HG02885 (cell line): ENCODE results near the gene SLC52A3.
"Not testable (repeated sequence)": the region's sequence is repeated elsewhere in the genome, so short reads cannot be mapped to it uniquely, and the experiment has no call there.

Source experiments
- ATAC-seq: cut with Tn5 transposase; IDR thresholded peaks from one replicate; pipeline ENCODE4 v1.9.1; 2021; ENCODE audit warnings: mild to moderate bottlenecking; ENCODE audit not compliant: unreplicated experiment, poor library complexity

SLC52A3 gene

DNA sequence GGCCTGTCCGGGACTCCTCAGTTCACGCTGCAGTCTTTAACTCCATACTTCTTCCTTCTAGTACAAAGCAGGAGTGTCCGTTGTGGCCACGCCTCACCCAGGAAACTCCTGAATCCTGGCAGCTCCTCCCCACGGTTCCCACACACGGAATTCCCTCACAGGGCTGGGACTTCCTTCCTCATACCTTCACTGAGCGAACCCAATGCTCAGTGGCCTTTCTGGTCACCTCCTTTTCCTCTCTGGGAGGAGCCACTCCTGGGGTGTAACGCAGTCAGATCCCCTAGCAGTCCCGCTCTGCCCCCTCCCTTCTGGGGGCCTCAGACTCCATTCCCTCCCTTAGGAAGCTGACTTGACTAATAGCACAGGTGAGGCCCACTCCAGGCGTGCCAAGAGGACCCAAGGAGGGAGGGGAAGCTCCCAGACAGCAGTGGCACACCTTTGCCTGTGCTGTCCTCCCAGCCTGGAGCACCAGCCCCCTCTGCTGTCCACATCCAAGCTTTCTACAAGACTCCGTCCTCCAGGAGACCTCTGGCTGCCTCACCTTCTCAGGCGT is at the start of gene SLC52A3:
Gene SLC52A3 (minus strand): TSS at position 75 of the 553 bp plus-strand sequence. CDS start 2,726 bp downstream, outside the sequence.
- no peak for ATAC-seq

DNA sequence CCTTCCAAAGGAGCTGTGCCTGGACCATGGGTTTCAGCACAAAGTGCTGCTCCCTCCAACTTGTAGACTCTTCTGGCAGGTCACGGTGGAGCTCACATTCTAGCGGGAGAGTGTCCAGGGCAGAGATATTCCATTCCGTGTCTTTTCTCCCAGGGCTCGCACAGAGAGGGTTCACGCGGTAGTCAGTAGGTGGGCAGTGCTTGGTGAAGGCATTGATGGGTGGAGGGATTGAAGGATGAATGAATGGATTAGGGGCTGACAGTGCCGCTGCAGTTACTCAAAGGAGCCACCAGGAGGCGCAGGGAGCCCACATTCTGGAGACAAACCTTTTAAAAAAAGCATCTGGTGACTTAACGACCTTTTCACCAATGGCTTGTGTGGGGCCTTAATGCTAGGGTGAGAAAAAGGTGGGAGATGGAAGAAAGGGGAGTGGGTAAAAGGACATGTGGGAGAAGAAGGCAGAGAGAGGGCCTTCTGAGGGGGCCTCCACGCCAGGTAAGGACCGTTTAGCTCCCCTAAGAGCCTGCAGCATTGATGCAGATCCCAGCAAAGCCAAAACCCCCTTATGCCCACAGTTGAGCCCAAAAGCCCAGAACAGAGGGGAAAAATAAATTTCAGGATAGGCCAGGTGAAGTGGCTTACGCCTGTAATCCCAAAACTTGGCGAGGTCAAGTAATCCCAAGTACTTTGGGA is 47.8 kb upstream of the SLC52A3 start:
- no peak for ATAC-seq

DNA sequence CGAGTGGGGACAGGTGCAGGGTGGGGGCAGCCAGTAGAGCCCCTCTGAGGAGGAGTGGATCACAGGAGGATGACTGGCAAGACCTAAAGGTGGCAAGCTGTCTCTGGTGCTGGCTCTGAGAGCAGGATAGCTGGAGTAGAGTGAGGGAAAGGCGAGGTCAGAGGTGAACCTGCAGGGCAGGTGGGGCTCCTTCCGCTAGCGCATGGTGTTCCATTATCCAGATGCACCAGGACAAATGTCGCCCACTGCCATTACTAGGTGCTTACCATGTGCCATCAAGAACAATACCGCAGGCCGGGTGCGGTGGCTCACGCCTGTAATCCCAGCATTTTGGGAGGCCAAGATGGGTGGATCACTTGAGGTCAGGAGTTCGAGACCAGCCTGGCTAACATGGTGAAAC is 46.9 kb upstream of the SLC52A3 start:
- no peak for ATAC-seq

DNA sequence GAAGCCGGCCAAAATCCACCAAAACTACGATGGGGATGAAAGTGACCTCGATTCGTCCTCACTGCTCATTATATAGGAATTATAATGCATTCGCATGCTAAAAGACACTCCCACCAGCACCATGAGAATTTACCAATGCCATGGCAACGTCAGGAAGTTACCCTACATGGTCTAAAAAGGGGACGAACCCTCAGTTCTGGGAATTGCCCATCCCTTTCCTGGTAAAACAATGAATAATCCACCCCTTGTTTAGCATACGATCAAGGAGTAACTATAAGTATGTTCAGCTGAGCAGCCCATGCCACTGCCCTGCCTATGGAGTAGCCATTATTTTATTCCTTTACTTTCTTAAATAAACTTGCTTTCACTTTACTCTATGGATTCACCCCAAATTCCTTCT is 45.1 kb upstream of the SLC52A3 start:
- no peak for ATAC-seq

DNA sequence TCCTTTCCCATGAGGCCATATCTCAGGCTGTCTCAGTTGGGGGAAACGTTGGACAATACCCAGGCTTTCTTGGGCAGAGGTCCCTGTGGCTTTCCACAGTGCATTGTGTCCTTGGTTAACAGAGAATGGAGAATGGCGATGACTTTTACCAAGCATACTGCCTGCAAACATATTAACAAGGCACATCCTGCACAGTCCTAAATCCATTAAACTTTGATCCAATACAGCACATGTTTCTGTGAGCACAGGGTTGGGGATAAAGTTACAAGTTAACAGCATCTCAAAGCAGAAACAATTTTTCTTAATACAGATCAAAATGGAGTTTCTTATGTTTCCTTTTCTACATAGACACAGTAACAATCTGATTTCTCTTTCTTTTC is 44.1 kb upstream of the SLC52A3 start:
- not testable (repeated sequence) for ATAC-seq

DNA sequence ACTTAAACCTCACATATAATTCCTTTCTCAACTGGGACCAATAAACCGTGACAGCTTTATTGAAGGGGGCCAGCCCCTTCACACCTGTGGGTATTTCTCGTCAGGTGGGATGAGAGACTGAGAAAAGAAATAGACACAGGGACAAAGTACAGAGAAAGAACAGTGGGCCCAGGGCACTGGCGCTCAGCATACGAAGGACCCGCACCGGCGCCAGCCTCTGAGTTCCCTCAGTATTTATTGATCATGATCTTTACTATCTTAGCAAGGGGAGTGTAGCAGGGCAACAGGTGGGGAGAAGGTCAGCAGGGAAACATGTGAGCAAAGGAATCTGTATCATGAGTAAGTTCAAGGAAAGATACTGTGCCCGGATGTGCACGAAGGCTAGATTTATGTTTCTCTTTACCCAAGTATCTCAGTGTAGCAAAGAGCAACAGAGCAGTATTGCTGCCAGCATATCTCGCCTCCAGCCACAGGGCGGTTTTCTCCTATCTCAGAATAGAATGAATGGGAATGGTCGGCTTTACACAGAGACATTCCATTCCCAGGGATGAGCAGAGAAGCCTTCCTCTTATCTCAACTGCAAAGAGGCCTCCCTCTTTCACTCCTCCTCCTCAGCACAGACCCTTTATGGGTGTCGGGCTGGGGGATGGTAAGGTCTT is 43.6 kb upstream of the SLC52A3 start:
- not testable (repeated sequence) for ATAC-seq

DNA sequence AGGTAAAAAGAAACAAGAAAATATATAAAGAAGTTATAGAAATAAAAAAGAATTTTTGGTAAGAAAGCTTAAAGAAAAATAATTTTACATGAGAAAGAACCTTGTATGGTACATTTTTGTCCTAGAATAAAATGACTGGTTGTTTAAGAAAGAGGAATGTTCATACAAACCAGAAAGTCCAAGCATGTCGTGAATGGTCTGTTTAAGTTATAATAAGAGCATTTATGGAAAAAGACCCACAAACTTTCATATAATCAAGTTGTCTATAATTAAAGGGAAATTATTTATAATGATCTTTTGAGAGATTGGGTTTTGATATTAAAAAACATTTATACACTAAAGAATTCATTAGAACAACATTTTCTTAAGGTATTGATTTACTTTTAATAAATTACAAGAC is 37.4 kb upstream of the SLC52A3 start:
- no peak for ATAC-seq

DNA sequence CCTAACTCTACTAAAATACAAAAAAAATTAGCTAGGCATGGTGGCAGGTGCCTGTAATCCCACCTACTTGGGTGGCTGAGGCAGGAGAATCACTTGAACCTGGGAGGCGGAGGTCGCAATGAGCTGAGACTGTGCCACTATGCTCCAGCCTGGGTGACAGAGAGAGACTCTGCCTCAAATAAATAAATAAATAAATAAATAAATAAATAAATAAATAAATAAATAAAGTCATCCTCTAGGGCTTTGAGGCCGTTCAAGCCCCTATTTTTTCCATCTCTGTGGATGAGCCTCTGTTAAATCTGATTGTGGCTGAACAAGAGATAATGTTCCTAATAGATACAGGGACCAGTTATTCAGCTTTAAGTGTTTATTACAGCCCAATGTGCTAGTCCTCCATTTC is 33.4 kb upstream of the SLC52A3 start:
- ATAC-seq = no peak

DNA sequence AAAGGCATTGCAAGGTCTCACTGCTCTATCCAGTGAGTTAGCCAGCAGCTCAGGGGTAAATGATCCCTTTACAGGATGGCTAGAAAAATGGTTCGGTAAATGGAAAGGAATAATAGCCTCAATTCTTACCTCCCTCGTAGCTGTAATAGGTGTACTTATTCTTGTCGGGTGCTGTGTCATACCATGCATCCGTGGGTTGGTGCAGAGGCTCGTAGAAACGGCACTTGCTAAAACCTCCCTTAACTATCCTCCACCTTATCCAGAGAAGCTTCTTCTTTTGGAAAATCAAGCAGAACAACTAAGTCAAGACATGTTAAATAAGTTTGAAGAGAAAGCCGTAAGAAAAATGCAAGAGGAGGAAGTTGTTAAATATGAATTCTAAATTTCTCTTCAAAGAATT is 31.7 kb upstream of the SLC52A3 start:
- ATAC-seq = not testable (repeated sequence)

DNA sequence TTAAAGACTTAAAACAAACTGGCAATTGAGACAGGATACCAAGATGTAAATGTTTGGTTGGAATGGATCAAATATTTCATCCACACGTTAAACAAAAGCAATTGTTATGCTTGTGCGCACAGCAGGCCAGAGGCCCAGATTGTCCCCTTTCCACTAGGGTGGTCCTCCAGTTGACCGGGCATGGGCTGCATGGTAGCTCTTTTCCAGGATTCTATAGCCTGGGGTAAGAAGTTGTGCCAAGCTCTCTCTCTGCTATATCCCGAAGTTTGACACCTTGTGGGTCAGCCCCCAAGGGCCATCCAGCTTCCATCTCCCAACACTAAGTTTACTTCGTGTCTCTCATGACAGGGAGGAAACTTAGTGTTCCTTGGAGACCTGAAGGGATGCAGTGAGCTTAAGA is 30.4 kb upstream of the SLC52A3 start:
- ATAC-seq = not testable (repeated sequence)

DNA sequence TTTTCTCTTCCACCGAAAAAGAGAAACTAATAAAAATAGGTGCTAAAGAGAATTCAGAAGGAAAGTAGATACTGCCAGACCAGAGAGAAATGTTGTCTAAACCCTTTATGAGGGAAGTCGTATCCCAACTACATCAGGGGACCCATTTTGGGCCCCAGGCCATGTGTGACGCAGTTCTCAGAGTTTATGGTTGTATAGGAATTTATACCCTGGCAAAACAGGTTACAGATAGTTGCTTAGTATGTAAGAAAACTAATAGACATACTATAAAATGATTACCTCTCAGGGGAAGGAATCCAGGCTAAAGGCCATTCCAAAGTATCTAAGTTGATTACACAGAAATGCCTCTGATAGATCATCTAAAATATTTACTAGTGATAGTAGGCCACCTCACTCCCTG is 28.6 kb upstream of the SLC52A3 start:
- no peak for ATAC-seq

DNA sequence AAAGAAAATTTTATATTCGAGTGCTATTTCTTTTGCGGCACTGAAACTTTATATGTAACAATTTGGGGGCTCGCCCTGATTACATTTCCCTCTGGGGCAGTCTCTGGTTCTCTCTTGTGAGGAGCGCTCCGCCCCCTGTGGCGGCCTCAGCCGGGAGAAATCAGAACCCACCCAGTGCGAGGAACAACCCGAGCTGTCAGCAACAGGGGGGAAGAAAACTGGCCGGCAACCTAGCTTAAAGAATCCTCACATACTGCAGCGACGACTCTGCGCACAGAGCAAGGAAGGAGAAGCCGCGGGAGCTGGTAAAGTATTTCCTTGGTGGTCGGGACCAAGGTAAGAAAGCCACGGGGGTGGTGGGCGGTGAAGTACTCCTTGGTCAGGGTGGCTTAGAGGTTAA is 23.9 kb upstream of the SLC52A3 start:
- ATAC-seq = no peak

DNA sequence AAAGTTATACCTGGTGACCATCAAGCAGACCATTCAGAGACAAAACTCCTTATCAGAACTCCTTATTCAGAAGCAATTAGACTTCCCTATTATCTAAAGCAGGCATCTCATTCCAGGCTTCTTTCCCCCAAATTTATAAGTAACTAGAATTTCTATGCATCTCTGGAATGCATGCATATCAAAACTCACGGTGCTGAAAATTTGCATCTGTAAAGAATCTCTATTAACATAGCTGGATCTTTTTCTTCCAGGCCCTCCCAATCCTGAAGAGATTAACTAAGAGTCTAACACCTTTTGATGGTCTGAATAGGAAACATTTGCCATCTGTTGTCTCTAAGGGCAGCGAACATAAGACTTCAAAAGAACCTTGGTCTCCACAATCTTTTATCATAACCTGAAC is 22.8 kb upstream of the SLC52A3 start:
- ATAC-seq = no peak

DNA sequence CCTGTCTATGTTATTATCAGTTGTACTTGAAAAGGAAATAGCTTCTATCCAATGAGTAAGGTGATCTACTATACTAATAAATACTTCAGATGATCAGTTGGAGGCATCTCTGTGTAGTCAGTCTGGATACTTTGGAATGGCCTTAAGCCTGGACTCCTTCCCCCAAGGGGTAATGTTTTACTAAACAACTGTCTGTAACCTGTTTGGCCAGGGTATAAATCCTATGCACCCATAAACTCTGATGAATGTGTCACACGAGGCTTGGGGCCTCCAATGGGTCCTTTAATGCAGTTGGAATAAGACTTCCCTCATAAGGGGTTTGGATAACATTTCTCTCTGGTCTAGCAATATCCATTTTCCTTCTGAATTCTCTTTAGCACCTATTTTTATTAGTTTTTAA is 19.5 kb upstream of the SLC52A3 start:
- ATAC-seq = no peak

DNA sequence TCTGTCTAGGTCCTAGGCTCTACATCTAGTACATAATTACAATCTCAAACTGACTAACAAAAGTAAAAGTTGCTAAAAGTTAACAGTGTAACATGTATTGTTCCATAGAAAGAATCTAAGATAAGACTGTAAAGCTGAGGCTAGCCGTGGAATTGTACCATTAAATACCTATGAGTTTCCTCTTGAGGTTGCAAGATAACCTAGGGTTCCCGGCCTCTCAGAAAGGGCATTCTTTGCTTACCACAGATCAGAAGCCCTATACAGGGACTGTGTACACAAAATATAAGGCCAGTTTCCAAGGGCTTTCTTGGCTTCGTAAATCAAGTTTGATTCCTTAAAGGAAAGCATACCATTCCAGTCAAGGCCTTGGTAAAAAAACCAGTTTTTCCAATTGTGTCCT is 11.5 kb upstream of the SLC52A3 start:
- no peak for ATAC-seq

DNA sequence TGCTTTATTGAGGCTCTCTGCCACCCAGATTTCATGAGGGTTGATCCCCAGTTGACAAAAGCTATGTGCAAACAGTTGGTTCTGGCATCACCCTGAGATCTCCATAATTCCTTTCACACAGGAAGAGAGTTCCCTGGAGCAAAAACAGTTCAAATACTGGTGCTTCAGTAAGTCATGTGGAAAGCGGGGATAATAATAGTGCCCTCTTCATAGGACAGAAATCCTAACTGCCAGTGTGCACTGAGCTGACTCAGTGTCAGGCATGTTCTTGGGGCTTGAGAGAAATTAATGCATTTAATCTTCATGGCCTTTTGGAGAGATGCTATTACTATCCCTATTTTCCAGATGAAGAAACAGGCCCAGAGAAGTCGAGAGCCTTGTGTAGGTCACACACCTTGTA is 7.9 kb upstream of the SLC52A3 start:
- ATAC-seq = no peak

DNA sequence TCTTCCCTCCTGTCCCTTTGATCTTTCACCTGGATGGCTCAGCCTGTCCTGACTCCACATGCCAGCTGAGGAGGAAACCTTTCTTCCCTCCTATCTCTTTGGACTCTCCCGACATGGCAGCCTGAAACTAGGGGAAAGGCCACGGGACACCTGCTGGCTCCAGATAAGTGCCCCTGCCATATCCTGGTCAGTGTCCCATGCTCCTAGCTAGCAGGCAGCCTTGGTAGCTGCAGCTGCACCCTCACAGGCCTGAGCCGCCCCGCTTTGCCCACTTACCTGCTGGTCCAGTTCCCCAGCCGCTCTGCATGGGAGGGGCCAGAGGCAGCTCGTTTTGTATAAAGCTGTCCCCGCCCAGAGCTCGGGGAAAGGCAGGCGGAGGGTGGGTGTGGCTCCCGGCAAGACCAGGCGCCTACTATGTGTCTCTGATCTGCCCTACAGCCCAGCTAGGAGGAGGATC is 7.4 kb upstream of the SLC52A3 start:
- ATAC-seq = no peak

DNA sequence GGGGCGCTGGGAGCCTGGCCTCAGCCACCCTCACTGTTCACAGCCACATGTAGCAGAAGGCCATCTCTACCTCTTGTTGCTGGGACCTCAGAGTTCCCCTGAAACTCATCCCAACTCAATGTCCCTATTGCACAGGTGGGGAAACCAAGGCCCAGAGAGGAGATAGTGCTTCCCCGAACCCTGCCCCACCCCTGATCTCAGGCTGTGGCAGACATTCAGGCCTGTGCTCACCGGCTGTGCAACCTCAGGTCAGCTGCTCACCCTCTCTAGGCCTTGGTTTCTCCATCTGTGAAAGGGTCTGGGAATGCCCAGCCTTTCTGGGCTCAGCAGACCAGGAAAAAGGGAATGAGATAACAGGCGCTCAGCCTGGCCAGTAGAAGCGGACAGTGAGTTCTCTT is 6.4 kb upstream of the SLC52A3 start:
- ATAC-seq = no peak

DNA sequence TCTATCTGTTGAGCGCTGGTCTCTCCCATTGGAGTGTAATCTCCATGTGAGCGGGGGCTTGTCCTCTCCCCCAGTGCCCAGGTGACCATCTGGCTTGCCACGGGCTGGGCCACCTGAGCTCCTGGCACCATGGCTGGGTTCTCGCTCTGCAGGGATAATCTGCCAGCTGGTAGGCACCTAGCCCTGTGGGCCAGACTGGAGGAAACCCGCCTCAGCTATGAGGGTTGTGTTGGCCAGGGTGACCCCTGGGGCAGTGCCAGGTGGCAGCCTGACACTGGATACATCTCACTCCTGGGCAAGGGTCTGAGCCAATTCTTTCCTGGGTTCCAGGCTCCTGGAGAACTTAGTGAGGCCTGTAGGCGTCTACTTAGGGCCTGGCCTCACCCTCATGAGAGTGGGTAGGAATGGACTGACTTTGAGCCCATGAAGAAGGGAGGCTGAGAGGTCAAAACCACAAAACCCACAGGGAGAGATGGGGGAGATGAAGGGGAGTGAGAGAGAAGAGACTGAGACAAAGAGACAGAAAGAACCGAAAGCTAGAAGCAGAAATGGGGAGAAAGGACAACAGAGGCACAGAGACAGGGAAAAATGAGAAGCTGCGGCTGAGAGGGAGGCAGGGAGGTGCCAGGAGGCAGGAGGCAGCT is 5.8 kb upstream of the SLC52A3 start:
- ATAC-seq = no peak

DNA sequence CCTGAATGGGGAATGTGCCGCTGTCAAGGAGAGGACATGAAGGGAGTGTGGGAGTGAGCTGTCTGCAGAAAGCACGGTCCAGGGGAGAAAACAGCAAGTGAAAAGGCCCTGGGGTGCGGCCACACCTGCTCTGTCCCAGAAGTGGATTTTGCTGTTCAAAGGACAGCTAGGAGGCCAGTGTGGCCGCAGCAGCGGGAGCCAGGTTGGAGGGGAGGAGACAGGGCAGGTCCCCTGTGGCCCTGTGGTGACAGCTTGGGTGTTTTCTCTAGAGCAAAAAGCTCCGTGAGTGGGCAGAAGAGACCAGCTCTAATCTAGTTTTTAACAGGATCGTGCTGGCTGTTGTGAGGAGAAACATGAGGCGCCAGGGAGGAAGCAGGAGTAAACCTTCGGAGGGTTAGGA is 4.5 kb upstream of the SLC52A3 start:
- ATAC-seq = no peak

DNA sequence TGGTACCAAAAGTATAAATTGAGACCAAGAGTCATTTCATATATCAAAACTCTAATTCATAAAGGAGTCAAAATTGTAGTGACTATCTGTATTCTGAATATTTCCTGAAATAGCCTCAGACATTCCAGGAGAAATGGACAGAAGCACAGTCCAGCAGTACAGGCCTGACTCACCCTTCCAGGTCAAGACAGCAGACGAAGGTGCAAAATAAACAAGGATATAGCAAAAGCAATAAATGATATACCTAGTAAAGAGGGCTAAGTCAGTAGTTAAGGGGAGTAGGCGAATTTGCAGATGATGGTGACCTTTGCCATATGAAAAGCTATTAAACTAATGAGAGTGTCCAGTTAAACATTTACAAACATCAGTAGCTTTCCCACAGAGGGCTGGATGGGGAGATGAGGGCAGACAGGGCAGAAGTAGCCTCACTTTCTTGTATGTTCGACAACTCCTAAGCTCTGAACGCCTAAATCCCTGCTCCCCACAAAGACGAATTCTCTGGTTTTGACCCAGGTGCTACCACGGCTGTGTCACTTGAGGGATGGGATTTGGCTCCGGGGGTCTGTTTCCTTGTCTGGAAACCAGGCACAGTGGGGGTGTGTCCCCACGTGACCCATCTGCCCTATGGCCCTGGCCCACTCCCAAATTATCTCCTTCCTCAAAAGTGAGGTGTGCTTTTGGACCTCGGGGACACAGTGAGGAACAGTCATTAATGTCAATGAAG is 3.6 kb upstream of the SLC52A3 start:
- no peak for ATAC-seq
